DOHH2 (cell line): ENCODE data around the gene IFI27L2.

ENCODE experiments used
- H3F3A ChIP-seq: fragments of 200-600 bp; sonication (generic), shearing (Covaris generic); 2 replicates; pipeline ENCODE4 v1.6.0; 2016; ENCODE audit warnings: antibody characterized with exemption, mild to moderate bottlenecking; ENCODE audit not compliant: control insufficient read depth, insufficient read depth
- H3K27ac ChIP-seq: fragments of 200-600 bp; sonication (generic); 2 replicates; pipeline ENCODE4 v1.5.1; 2014; ENCODE audit warnings: low read depth, mild to moderate bottlenecking, low read length, moderate library complexity
- H3K27me3 ChIP-seq: fragments of 200-600 bp; sonication (generic); 2 replicates; pipeline ENCODE4 v1.6.1; 2014; ENCODE audit warnings: mild to moderate bottlenecking, low read length, mixed read lengths; ENCODE audit not compliant: control insufficient read depth
- H3K36me3 ChIP-seq: fragments of 200-600 bp; sonication (generic); 2 replicates; pipeline ENCODE4 v1.6.1; 2014; ENCODE audit warnings: mild to moderate bottlenecking, low read length, moderate library complexity, mixed read lengths; ENCODE audit not compliant: control insufficient read depth
- H3K4me1 ChIP-seq: fragments of 200-600 bp; sonication (generic); 2 replicates; pipeline ENCODE4 v1.6.1; 2014; ENCODE audit warnings: mild to moderate bottlenecking, low read length, mixed read lengths; ENCODE audit not compliant: control insufficient read depth
- H3K4me2 ChIP-seq: fragments of 200-600 bp; sonication (generic); 2 replicates; pipeline ENCODE4 v1.6.0; 2014; ENCODE audit warnings: mild to moderate bottlenecking, low read length, moderate library complexity
- H3K4me3 ChIP-seq: fragments of 200-600 bp; sonication (generic); 2 replicates; pipeline ENCODE4 v1.5.1; 2014; ENCODE audit warnings: mild to moderate bottlenecking, low read length, mixed read lengths
- H3K79me2 ChIP-seq: fragments of 200-600 bp; sonication (generic); 2 replicates; pipeline ENCODE4 v1.6.1; 2014; ENCODE audit warnings: mild to moderate bottlenecking, low read length, mixed read lengths; ENCODE audit not compliant: control insufficient read depth
- H3K9me2 ChIP-seq: fragments of 200-600 bp; sonication (generic); replicated peaks from 2 replicates; pipeline ENCODE4 v1.6.1; 2014; ENCODE audit warnings: mild to moderate bottlenecking, low read length, mixed read lengths; ENCODE audit not compliant: control insufficient read depth
- H3K9me3 ChIP-seq: fragments of 200-600 bp; sonication (generic); 2 replicates; pipeline ENCODE4 v1.6.1; 2014; ENCODE audit warnings: antibody characterized with exemption, low read length, mixed read lengths; ENCODE audit not compliant: control insufficient read depth, insufficient read depth
- H4K20me1 ChIP-seq: fragments of 200-600 bp; sonication (generic); 2 replicates; pipeline ENCODE4 v1.6.0; 2014; ENCODE audit warnings: low read depth, mild to moderate bottlenecking, antibody characterized with exemption, low read length, moderate library complexity; ENCODE audit not compliant: control insufficient read depth, insufficient read depth
- CTCF ChIP-seq: fragments of 200-600 bp; sonication (generic); IDR thresholded peaks from one replicate; pipeline ENCODE4 v1.5.1; 2014; ENCODE audit warnings: antibody characterized with exemption, mild to moderate bottlenecking, low read depth, low read length; ENCODE audit not compliant: poor library complexity, severe bottlenecking
- EZH2phosphoT487 ChIP-seq: fragments of 200-600 bp; sonication (generic); IDR thresholded peaks from 2 replicates; pipeline ENCODE4 v1.6.1; 2017; ENCODE audit warnings: borderline replicate concordance, mild to moderate bottlenecking, antibody characterized with exemption, low read length, moderate library complexity, mixed read lengths

Gene IFI27L2

GRCh38 chr14:94129111-94129757, at the start of gene IFI27L2:
TSS of gene IFI27L2 (minus strand) at chr14:94129604. CDS start at chr14:94129564, 40 bp downstream.
- peak within 1 kb of the TSS; percentile 82 for H3K4me2 ChIP-seq
- H3F3A ChIP-seq: no peaks in the 10 kb centered on the region
- H3K27me3 ChIP-seq: peaks cover 16% of the 10 kb centered on the region
- H3K27ac ChIP-seq: no peak within 1 kb of the TSS
- H3K4me1 ChIP-seq: peaks cover 17% of the 10 kb centered on the region
- H3K9me3 ChIP-seq: no peaks in the 10 kb centered on the region
- H4K20me1 ChIP-seq: no peaks in the 10 kb centered on the region
- no peaks in the 10 kb centered on the region for H3K36me3 ChIP-seq
- H3K4me3 ChIP-seq: peak within 1 kb of the TSS; percentile 69
- no peaks in the 10 kb centered on the region for H3K9me2 ChIP-seq
- no peaks in the 10 kb centered on the region for H3K79me2 ChIP-seq
- no peak for TF ChIP-seq CTCF
- no peak for TF ChIP-seq EZH2phosphoT487

GRCh38 chr14:94177806-94178205, 48.4 kb upstream of the IFI27L2 start:
- no peak overlapping the region for H3K27ac ChIP-seq
- TF ChIP-seq CTCF: no peak
- no peak for TF ChIP-seq EZH2phosphoT487
- H3K4me2 ChIP-seq: no peak overlapping the region
- 0 out of 2 replicates have a peak, but pooled peaks cover 6% of the 10 kb centered on the region for H3F3A ChIP-seq
- H3K4me3 ChIP-seq: no peak overlapping the region
- no peaks in the 10 kb centered on the region for H4K20me1 ChIP-seq
- H3K27me3 ChIP-seq: peaks cover 79% of the 10 kb centered on the region
- no peaks in the 10 kb centered on the region for H3K36me3 ChIP-seq
- no peaks in the 10 kb centered on the region for H3K9me3 ChIP-seq
- H3K79me2 ChIP-seq: no peaks in the 10 kb centered on the region
- H3K9me2 ChIP-seq: no peaks in the 10 kb centered on the region
- peaks cover 15% of the 10 kb centered on the region for H3K4me1 ChIP-seq

- Histone ChIP-seq H3K79me2 (no peaks in the 10 kb centered on the region), H3K27ac (no peak overlapping the region), H3K9me3 (no peaks in the 10 kb centered on the region), H3K36me3 (no peaks in the 10 kb centered on the region), H3F3A (0 out of 2 replicates have a peak, but pooled peaks cover 6% of the 10 kb centered on the region), H3K4me3 (no peak overlapping the region), H4K20me1 (no peaks in the 10 kb centered on the region), H3K27me3 (peaks cover 79% of the 10 kb centered on the region), H3K4me1 (peaks cover 15% of the 10 kb centered on the region), H3K9me2 (no peaks in the 10 kb centered on the region), H3K4me2 (no peak overlapping the region)
- TF ChIP-seq EZH2phosphoT487 (no peak), CTCF (no peak)
These were observed 47.4 kb upstream of the IFI27L2 start for GRCh38 chr14:94176808-94177207.
